GM18517 (cell line): ENCODE measurements around the gene CSMD2.
A peak's percentile ranks its signal among the peaks of the same experiment; 100 is the strongest.

ENCODE experiments used
- ATAC-seq: cut with Tn5 transposase; IDR thresholded peaks from one replicate; pipeline ENCODE4 v1.9.1; 2021; ENCODE audit warnings: mild to moderate bottlenecking, moderate library complexity; ENCODE audit not compliant: unreplicated experiment

CSMD2 gene

DNA sequence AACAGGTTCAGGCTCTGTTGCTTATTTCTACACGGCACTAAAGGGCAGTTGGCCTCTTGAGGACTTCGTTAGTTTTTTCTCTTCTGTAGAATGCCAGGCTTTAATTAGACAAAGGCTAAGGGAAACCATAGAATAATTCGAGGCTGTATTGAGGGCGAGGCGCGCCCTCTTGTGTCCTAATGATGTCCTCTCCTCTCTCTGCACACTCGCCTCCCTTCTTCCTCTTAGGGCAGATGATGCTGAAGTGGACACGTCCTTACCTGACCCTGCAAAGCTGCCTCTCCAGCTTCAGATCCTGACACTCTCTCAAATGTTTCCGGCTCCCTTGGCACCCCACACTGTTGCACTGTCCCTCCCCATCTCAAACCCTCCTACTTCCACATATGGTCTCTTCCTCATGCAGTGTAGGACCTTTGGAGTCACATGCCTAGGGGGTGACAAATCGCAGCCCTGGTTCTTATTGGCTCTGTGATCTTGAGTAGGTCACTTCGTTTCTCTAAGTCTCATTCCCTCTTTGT is 694.5 kb downstream of the CSMD2 start:
- peak; percentile 50 for ATAC-seq

DNA sequence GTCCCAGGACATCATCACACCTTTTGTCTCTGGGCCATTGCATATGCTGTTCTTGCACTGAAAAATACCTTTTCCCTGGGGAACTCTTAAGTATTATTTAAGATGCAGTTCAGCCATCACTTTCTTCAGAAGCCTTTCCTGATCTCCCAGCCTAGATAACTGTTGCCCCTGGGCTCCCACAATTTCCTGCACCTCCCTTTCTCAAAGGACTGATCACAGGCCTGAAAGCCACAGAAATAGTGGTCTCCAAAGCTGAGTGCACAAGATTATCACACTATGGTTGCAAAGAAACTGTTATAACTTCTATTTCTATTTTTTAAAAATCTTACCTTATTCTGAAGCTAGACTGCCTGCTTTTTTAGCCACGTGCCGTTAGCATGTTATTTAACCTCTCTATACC is 695.3 kb downstream of the CSMD2 start:
- no peak for ATAC-seq

DNA sequence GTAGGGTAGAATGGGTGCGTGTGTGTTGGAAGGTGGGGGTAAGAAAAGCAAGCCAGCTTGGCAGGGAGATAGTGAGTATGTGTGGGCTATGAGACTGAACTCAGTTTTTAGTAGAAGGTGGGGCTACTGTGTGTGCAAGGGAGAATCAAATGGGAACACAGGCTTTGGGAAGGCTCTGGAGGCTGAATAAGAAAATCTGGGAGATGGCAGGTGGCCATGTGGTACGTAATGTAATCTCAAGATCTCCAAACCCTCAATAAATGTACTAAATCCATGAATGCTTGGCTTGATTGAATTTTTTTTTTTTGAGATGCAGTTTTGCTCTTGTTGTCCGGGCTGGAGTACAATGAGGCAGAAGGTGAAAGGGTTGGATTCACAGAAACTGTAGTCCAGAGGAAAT is 696.1 kb downstream of the CSMD2 start:
- no peak for ATAC-seq

DNA sequence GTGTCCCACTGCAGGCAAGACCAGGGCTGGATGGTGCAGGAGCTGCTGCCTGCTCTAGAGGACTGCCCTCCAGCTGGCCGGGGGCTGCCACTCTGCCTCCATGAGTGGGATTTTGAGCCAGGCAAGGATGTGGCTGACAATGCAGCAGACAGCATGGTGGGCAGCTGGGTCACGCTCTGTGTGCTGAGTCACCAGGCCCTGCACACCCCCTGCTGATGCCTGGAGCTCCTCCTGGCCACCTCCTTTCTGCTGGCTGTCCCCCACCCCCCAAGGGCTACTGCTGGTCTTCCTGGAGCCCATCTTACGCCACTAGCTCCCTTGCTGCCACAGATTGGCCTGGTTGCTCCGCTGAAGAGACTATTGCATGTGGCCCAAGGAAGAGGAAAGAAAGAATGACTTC is 696.5 kb downstream of the CSMD2 start:
- ATAC-seq = no peak

DNA sequence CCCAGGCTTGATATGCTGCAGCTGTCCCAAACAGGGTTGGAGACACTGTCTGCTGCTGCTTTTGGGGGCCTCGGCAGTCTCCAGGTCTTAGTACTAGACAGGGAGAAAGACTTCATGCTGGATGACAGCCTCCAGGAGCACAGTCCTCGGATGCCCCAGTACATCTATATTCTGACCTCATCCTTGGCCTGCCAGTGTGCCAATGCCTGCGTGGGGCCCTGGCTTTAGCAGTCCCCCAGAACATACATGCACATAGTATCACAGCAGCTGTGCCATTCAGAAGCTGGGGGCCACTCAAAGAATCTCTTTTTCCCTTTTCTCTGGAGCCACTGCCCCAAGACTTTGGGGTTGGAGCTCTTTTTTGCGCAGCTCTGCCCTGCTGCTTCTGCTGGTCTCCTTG is 697.0 kb downstream of the CSMD2 start:
- no peak for ATAC-seq

DNA sequence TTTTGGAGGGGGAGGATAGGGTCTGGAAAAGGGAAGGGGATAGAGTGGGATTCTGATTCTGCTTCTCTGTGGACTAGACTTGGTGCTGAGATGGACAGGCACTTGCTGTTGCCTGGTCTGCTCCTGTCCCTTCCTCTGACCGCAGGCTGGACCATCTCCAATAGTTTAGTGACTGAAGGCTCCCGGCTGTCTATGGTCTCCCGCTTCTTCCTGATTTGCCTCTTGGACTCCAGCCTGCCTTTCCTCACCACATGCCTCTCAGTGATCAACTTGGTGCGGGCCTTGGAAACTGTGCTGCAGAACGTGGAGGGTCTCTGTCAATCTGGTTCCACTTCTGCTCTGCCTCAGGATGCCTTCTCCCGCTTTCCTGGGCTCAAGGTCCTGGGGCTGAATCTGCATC is 698.9 kb downstream of the CSMD2 start:
- ATAC-seq = no peak

DNA sequence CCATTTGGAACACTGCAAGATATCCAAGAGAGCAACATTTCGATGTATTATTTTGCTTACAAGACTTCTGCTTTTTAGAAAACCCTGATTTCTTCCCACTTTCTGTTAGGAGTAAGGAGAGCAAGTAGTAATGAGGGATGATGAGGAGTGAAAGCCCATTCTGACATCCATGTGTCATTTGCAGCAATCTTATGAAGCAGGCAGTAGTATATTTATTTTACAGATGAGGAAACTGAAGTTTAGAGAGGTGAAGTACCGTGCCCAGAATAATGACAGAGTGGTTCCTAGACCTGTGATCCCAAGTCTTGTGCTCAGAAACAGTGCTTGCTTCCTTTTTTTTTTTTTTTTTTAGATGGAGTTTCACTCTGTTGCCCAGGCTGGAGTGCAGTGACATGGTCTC is 699.7 kb downstream of the CSMD2 start:
- ATAC-seq = no peak

DNA sequence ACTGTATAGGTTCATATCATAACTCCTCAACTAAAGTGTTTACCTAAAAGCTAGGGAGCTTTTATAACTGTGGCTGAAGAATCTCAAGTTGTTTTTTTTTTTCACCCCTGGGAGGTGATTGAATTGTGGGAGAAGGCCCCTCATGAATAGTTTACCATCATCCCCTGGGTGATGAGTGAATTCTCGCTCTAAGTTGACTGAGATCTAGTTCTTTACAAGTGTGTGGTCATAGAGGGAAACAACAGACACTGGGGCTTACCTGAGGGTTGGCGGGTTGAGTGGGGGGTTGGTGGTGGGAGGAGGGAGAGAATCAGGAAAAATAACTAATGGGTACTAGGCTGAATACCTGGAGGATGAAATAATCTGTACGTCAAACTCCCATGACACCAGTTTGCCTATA is 700.5 kb downstream of the CSMD2 start:
- ATAC-seq = no peak
